KMS-11 (cell line): ENCODE results near the gene PCSK9.

ENCODE experiments used
- H2AFZ ChIP-seq: fragments of 200-600 bp; sonication (generic); 2 replicates; pipeline ENCODE4 v1.6.1; 2016; ENCODE audit warnings: antibody characterized with exemption, mixed run types, low read depth
- H3K27ac ChIP-seq: fragments of 200-600 bp; sonication (generic); 2 replicates; pipeline ENCODE4 v1.6.1; 2016; ENCODE audit warnings: mild to moderate bottlenecking, mixed run types
- H3K27me3 ChIP-seq: fragments of 200-600 bp; sonication (generic); 2 replicates; pipeline ENCODE4 v1.6.1; 2017; ENCODE audit warnings: mild to moderate bottlenecking, low read depth, mixed run types, moderate library complexity; ENCODE audit not compliant: insufficient read depth
- H3K36me3 ChIP-seq: fragments of 200-600 bp; sonication (generic); 2 replicates; pipeline ENCODE4 v1.6.1; 2017; ENCODE audit warnings: mild to moderate bottlenecking, mixed run types; ENCODE audit not compliant: insufficient read depth
- H3K4me1 ChIP-seq: fragments of 200-600 bp; sonication (generic); 2 replicates; pipeline ENCODE4 v1.6.1; 2016; ENCODE audit warnings: mild to moderate bottlenecking, low read depth, mixed run types; ENCODE audit not compliant: poor library complexity, severe bottlenecking
- H3K4me2 ChIP-seq: fragments of 200-600 bp; sonication (generic); 2 replicates; pipeline ENCODE4 v1.7.0; 2016; ENCODE audit warnings: mild to moderate bottlenecking, mixed run types
- H3K4me3 ChIP-seq: fragments of 200-600 bp; sonication (generic); IDR thresholded peaks from 2 replicates; pipeline ENCODE4 v1.6.1; 2017; ENCODE audit warnings: low read depth, low read length, mixed read lengths; ENCODE audit not compliant: insufficient read depth
- H3K79me2 ChIP-seq: fragments of 200-600 bp; sonication (generic); 2 replicates; pipeline ENCODE4 v1.6.1; 2016; ENCODE audit warnings: low read depth, mixed run types; ENCODE audit not compliant: insufficient read depth
- H3K9ac ChIP-seq: fragments of 200-600 bp; sonication (generic); 2 replicates; pipeline ENCODE4 v1.6.1; 2016; ENCODE audit warnings: mild to moderate bottlenecking, mixed run types
- H4K20me1 ChIP-seq: fragments of 200-600 bp; sonication (generic); 2 replicates; pipeline ENCODE4 v1.6.1; 2016; ENCODE audit warnings: mild to moderate bottlenecking, mixed run types; ENCODE audit not compliant: insufficient read depth
- TF ChIP-seq, protein P1 (sequence below): fragments of 200-600 bp; sonication (generic); conservative IDR thresholded peaks from 2 replicates; pipeline ENCODE4 v1.6.1; 2017; ENCODE audit warnings: low read depth, mild to moderate bottlenecking, antibody characterized with exemption, low read length, moderate library complexity, mixed read lengths

The PCSK9 gene

GRCh38 chr1:55055951-55056631 lies 16.7 kb downstream of the PCSK9 start:
- Histone ChIP-seq H2AFZ (no peak overlapping the region), H3K79me2 (no peaks in the 10 kb centered on the region), H3K27ac (no peak overlapping the region), H3K4me2 (no peak overlapping the region), H3K27me3 (no peaks in the 10 kb centered on the region), H4K20me1 (no peaks in the 10 kb centered on the region), H3K36me3 (no peaks in the 10 kb centered on the region), H3K4me3 (no peak overlapping the region), H3K9ac (no peak overlapping the region), H3K4me1 (no peaks in the 10 kb centered on the region)
- TF ChIP-seq, protein P1, sequence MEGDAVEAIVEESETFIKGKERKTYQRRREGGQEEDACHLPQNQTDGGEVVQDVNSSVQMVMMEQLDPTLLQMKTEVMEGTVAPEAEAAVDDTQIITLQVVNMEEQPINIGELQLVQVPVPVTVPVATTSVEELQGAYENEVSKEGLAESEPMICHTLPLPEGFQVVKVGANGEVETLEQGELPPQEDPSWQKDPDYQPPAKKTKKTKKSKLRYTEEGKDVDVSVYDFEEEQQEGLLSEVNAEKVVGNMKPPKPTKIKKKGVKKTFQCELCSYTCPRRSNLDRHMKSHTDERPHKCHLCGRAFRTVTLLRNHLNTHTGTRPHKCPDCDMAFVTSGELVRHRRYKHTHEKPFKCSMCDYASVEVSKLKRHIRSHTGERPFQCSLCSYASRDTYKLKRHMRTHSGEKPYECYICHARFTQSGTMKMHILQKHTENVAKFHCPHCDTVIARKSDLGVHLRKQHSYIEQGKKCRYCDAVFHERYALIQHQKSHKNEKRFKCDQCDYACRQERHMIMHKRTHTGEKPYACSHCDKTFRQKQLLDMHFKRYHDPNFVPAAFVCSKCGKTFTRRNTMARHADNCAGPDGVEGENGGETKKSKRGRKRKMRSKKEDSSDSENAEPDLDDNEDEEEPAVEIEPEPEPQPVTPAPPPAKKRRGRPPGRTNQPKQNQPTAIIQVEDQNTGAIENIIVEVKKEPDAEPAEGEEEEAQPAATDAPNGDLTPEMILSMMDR = no peak

DNA sequence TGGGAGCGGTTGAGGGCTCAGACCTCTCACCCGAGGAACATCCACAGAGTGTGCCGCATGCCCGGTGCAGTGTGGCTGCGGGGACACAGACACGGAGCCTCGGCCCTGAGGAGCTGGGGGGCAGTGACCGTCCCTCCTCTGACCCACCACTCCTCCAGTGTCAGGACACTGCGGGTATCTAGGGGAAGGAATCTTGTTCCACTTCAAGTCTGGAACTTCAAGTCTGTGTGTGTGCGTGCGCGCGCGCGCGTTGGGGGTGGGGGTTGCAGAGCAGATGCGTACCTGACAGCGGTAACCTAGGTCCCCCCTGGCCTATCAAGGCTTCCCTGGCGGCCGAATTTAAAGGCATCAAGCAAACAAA lies 17.3 kb downstream of the PCSK9 start:
- H4K20me1 ChIP-seq = no peaks in the 10 kb centered on the region
- TF ChIP-seq, protein P1 = no peak

GRCh38 chr1:55057270-55057955 lies 18.1 kb downstream of the PCSK9 start:
- H3K27me3 ChIP-seq = no peaks in the 10 kb centered on the region
- TF ChIP-seq, protein P1 = no peak
- no peak overlapping the region for H3K4me2 ChIP-seq
- no peaks in the 10 kb centered on the region for H3K79me2 ChIP-seq
- H3K9ac ChIP-seq = no peak overlapping the region
- H3K27ac ChIP-seq = no peak overlapping the region
- no peaks in the 10 kb centered on the region for H3K4me1 ChIP-seq
- no peaks in the 10 kb centered on the region for H3K36me3 ChIP-seq
- H3K4me3 ChIP-seq = no peak overlapping the region
- H4K20me1 ChIP-seq = no peaks in the 10 kb centered on the region
- H2AFZ ChIP-seq = no peak overlapping the region

More for the DNA sequence above, 17.3 kb downstream of the PCSK9 start:
- Histone ChIP-seq H3K36me3 (no peaks in the 10 kb centered on the region), H3K4me1 (no peaks in the 10 kb centered on the region), H3K4me3 (no peak overlapping the region), H3K27me3 (no peaks in the 10 kb centered on the region), H3K79me2 (no peaks in the 10 kb centered on the region), H3K27ac (no peak overlapping the region), H3K9ac (no peak overlapping the region), H3K4me2 (no peak overlapping the region), H2AFZ (no peak overlapping the region)

DNA sequence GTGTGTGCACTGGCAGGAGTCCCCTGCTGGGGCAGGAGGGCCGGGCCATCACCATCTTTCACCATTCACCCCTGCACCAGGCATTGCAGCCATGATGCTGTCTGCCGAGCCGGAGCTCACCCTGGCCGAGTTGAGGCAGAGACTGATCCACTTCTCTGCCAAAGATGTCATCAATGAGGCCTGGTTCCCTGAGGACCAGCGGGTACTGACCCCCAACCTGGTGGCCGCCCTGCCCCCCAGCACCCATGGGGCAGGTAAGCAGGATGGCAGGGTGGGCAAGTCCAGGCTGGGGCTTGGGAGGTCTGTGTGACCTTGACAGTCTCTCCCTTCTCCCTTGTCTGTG lies 18.6 kb downstream of the PCSK9 start:
- H3K27ac ChIP-seq = no peak overlapping the region
- H3K9ac ChIP-seq = no peak overlapping the region
- no peaks in the 10 kb centered on the region for H3K4me1 ChIP-seq
- TF ChIP-seq, protein P1 = no peak
- H4K20me1 ChIP-seq = no peaks in the 10 kb centered on the region
- no peak overlapping the region for H3K4me2 ChIP-seq
- H3K36me3 ChIP-seq = no peaks in the 10 kb centered on the region
- no peaks in the 10 kb centered on the region for H3K79me2 ChIP-seq
- H3K4me3 ChIP-seq = no peak overlapping the region
- H3K27me3 ChIP-seq = no peaks in the 10 kb centered on the region
- no peak overlapping the region for H2AFZ ChIP-seq
